22Rv1 (cell line): ENCODE measurements around the gene CSDE1.
A peak's percentile ranks its signal among the peaks of the same experiment; 100 is the strongest.
"Not testable (repeated sequence)": the region's sequence is repeated elsewhere in the genome, so short reads cannot be mapped to it uniquely, and the experiment has no call there.

Experiments
- H3K27ac ChIP-seq: fragments of 450-650 bp; 2 replicates; pipeline ENCODE4 v1.5.1; 2017
- ZFX ChIP-seq: fragments of 450-650 bp; IDR thresholded peaks from 2 replicates; pipeline ENCODE4 v1.6.1; 2017; ENCODE audit warnings: antibody characterized with exemption, borderline replicate concordance
- TF ChIP-seq, protein P1 (sequence below): fragments of 450-650 bp; IDR thresholded peaks from 2 replicates; pipeline ENCODE4 v1.5.1; 2017; ENCODE audit warnings: mild to moderate bottlenecking

CSDE1 gene

DNA sequence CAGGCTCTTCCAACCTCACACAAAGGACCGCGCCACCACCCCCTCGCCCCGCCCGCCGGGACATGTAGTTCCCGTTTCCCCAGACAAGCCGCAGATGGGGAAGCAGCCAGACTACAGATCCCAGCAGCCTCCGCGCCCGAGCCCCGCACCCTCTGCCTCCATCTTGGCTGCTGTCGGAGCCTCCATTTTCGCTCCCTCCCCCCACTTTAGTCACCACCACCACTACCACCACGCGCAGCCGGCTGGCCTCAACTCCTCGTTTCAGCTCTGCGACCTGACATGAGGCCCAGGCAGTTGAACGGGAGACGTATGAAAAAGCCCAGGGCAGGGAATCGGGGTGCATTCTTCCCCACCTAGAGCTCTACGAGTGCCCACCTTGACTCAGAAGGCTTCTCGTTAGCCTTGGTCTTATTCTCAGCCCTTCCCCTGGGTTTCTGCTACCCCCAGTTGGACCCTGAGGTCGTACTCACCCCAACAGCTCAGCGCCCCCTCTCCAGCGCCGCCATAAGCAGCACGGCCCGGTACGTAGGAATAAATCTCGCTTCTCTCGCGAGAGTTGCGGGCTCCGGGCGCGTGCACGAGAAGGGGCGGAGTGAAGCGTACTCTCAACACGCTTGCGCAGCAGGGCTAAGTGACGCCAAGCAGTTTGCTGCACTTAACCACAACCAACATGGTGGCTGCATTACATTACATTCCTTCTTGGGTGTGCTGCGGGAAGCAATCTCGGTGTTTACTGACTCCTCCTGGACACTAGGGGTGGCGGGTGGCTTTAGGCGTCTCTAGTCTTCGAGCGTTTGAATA lies at the start of gene CSDE1:
CSDE1 (minus strand) TSS at position 530 of the 801 bp plus-strand sequence. CDS start 18,094 bp downstream, outside the sequence.
- H3K27ac ChIP-seq, result peak within 1 kb of the TSS; percentile 86
- TF ChIP-seq ZFX, result no peak
- TF ChIP-seq, protein P1, sequence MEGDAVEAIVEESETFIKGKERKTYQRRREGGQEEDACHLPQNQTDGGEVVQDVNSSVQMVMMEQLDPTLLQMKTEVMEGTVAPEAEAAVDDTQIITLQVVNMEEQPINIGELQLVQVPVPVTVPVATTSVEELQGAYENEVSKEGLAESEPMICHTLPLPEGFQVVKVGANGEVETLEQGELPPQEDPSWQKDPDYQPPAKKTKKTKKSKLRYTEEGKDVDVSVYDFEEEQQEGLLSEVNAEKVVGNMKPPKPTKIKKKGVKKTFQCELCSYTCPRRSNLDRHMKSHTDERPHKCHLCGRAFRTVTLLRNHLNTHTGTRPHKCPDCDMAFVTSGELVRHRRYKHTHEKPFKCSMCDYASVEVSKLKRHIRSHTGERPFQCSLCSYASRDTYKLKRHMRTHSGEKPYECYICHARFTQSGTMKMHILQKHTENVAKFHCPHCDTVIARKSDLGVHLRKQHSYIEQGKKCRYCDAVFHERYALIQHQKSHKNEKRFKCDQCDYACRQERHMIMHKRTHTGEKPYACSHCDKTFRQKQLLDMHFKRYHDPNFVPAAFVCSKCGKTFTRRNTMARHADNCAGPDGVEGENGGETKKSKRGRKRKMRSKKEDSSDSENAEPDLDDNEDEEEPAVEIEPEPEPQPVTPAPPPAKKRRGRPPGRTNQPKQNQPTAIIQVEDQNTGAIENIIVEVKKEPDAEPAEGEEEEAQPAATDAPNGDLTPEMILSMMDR, result peak; percentile 48

DNA sequence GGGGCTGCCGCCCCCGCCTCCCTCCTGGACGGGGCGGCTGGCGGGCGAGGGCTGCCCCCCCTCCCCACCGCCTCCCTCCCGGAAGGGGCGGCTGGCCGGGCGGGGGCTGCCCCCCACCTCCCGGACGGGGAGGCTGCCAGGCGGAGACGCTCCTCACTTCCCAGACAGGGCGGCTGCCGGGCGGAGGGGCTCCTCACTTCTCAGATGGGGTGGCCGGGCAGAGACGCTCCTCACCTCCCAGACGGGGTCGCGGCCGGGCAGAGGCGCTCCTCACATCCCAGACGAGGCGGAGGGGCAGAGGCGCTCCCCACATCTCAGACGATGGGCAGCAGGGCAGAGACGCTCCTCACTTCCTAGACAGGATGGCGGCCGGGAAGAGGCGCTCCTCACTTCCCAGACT lies 46.7 kb upstream of the CSDE1 start:
- not testable (repeated sequence) for H3K27ac ChIP-seq

DNA sequence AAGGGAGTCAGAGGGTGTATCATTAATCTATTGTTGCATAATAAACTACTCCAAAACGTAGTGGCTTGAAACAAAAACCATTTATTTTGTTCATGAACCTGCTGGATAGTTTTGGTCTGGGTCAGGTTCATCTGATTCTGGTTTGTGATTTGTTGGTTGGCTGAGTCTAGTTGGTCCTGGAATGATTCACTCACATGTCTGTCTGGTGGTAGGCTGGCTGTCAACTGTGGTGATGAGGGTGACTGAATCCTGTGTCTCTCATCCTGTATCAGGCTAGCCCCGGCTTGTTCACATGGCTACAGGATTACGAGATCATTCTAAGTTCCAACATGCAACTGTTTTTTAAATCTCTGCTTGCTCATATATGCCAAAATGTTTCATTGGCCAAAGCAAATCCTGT lies 45.2 kb upstream of the CSDE1 start:
- no peak overlapping the region for H3K27ac ChIP-seq
- TF ChIP-seq ZFX, result no peak
- TF ChIP-seq, protein P1, result no peak

DNA sequence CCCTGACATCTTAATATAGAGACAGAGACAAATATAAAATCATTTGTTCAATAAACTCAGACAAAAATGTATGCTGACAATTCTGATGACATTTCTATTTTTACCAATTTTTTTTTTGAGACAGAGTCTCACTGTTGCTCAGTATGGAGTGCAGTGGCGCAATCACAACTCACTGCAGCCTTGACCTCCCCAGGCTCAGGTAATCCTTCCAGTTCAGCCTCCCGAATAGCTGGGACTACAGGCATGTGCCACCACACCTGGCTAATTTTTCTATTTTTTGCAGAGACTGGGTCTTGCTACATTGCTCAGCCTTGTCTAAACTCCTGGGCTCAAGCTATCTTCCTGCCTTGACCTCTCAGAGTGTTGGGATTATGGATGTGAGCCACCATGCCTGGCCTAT lies 36.3 kb upstream of the CSDE1 start:
- TF ChIP-seq ZFX, result no peak
- TF ChIP-seq, protein P1, result no peak
- no peak overlapping the region for H3K27ac ChIP-seq

DNA sequence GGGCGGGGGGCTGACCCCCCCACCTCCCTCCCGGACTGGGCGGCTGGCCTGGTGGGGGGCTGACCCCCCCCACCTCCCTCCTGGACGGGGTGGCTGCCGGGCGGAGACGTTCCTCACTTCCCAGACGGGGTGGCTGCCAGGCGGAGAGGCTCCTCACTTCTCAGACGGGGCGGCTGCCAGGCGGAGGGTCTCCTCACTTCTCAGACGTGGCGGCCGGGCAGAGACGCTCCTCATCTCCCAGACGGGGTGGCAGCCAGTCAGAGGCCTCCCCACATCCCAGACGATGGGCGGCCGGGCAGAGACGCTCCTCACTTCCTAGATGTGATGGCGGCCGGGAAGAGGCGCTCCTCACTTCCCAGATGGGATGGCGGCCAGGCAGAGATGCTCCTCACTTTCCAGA lies 32.8 kb upstream of the CSDE1 start:
- H3K27ac ChIP-seq, result not testable (repeated sequence)

DNA sequence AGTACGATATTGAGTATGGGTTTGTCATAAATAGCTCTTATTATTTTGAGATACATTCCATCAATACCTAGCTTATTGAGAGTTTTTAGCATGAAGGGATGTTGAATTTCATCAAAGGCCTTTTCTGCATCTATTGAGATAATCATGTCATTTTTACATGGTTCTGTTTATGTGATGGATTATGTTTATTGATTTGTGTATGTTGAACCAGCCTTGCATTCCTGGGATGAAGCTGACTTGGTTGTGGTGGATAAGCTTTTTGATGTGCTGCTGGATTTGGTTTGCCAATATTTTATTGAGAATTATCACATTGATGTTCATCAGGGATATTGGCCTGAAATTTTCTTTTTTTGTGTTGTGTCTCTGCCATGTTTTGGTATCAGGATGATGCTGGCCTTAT lies 28.7 kb upstream of the CSDE1 start:
- not testable (repeated sequence) for H3K27ac ChIP-seq

DNA sequence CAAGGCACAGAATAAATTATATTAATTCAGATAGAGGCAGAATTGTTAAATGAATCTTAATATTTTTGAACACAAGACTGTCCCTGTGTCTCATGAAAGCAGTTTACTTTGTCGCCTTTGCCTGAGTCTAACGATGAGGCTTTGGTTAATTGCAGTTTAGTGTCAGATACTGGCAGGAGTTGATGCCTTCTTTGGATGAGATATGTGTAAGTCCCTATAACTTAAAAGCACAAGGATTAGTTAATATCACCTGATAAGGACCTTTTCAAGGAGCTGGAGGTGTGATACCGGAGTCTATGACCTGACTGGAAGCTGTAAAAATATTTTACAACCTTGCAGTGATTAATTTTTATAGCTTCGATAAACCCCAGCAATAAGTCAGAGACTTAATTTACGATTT lies 24.7 kb upstream of the CSDE1 start:
- TF ChIP-seq ZFX, result no peak
- TF ChIP-seq, protein P1, result no peak
- H3K27ac ChIP-seq, result no peak overlapping the region

DNA sequence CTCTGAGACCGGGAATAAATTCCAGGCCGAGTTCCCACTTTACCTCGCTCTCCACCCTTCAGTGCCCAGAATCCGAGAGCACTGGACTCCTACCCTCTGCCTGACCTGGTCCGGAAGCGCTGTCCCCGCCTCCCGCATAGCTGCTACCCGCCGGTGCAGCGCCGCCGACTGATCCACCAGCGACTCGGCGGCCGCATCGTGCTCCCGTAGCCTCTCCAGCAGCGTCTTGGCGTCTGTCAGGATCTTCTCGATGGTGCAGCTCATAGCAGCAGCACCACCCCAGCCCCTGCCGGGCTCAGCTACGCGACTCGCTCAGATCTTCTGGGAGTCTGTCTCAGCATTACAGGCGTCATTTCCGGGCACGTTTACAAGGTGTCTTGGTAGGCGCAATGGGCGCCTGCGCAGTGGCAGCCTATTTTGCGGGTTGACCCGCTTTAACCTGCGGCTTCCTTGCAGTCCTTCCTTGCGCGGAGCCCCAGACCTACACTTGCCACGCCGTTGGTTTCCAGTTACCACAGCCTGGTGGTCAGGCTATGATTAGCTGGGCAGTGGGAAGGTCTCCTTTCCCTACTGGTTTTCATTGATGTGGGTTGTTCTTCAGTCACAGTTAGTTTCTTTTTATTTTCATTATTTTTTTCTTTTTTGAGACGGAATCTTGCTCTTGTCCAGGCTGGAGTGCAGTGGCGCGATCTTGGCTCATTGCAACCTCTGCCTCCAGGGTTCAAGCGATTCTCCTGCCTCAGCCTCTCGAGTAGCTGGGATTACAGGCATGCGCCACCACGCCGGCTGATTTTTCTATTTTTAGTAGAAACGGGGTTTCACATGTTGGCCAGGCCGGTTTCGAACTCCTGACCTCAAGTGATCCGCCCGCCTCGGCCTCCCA lies 22.8 kb upstream of the CSDE1 start, which contains the start of gene SIKE1:
SIKE1 (minus strand) TSS at position 342 of the 883 bp plus-strand sequence; CDS start at position 264, 78 bp downstream.
- H3K27ac ChIP-seq, result peak within 1 kb of the TSS; percentile 90
- TF ChIP-seq, protein P1, result no peak
- no peak for TF ChIP-seq ZFX
